ENCODE results near the gene HHAT. TPM values are rescaled to one million over a fixed set of nuclear protein-coding genes. Genes with fewer than 3 reads are reported as not detected.

The HHAT gene
- total RNA-seq, 1 experiment from 2014 or later = 3.0 TPM

DNA sequence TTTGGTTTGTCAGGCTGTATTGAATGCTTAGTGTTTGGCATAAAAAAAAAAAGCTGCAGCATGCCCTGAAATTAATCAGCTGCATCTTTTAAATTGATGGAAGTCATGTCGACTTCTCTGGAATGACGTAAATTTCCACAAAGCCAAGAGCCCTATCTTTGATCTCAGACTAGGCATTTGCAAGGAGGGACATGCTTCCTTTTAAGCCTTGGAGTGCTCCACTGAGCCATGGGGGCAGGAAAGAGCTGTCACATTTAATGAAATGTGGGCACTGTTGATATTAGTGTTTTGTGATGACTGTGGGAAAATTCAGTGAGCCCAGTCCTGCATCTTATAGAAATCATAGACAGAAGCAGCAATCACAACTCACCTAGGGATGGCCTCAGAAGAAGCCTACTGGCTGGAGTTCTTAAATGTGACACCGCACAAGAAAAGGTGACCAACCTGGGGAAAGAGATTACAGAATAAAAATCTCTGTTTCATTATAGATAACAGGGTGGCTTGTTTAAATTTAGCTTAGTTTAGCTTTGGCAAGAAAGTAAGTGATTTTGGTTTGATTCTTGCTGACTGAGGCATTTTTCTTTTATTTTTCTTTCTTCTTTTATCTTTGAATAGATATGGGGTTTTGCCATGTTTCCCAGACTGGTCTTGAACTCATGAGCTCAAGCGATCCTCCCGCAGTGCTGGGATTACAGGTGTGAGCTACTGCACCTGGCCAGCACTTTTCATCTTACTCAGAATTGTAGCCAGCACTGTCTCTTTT lies 188.2 kb downstream of the HHAT start:
- BruUV-seq (replicated peaks) = no TSS peak
- Histone ChIP-seq H3K9me3 (ENCODE audit: low read depth, low read length, poor library complexity, severe bottlenecking) (no peaks in the 10 kb centered on the region), H3K4me3 (ENCODE audit: low read depth, low read length, poor library complexity, severe bottlenecking) (no peak overlapping the region), H3K4me1 (ENCODE audit: insufficient read depth, low read length, poor library complexity, severe bottlenecking) (no peaks in the 10 kb centered on the region), H3K27me3 (replicated peaks; ENCODE audit: insufficient read depth, low read depth, low read length, poor library complexity) (peaks cover 6% of the 10 kb centered on the region), H3K27ac (ENCODE audit: low read depth, low read length, poor library complexity, severe bottlenecking) (no peak overlapping the region), H3K36me3 (ENCODE audit: insufficient read depth, low read length, poor library complexity, severe bottlenecking) (no peaks in the 10 kb centered on the region)
- ChIA-PET CTCF (no interaction called here), POLR2A (ENCODE audit: low non-redundant PET) (no interaction called here)
- TF ChIP-seq EZH2 (IDR thresholded peaks at IDR 0.05; ENCODE audit: borderline replicate concordance, low read depth, low read length, poor library complexity, severe bottlenecking) (no peak), CTCF (conservative IDR thresholded peaks at IDR 0.05; ENCODE audit: low read depth, low read length) (no peak)
- intact Hi-C loops (cut with micrococcal nuclease; ENCODE audit: unreplicated experiment) = no loop called here
- no peak for DNase-seq (ENCODE audit: low spot score)

DNA sequence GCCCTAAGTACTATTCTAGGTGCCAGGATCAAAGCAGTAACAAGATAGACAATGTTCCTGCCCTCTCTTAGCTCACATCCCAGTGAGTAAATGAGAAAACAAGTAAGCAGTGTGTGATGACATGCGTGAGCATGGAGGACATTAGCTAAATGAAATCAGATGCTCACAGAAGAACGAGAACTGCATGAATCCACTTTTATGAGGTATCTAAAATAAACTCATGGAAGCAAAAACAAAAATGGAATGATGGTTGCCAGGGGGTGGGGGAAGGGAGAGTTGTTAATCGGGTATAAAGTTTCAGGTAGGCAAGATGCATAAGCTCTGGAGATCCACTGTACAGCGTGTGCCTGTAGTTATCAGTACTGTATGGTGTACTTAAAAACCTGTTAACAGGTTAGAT lies 195.1 kb downstream of the HHAT start:
- TF ChIP-seq EZH2 (IDR thresholded peaks at IDR 0.05; ENCODE audit: borderline replicate concordance, low read depth, low read length, poor library complexity, severe bottlenecking) = no peak
- no peak for TF ChIP-seq CTCF (conservative IDR thresholded peaks at IDR 0.05; ENCODE audit: low read depth, low read length)
- Histone ChIP-seq H3K4me1 (ENCODE audit: insufficient read depth, low read length, poor library complexity, severe bottlenecking) (no peaks in the 10 kb centered on the region), H3K9me3 (ENCODE audit: low read depth, low read length, poor library complexity, severe bottlenecking) (no peaks in the 10 kb centered on the region), H3K27ac (ENCODE audit: low read depth, low read length, poor library complexity, severe bottlenecking) (no peak overlapping the region), H3K4me3 (ENCODE audit: low read depth, low read length, poor library complexity, severe bottlenecking) (no peak overlapping the region), H3K27me3 (replicated peaks; ENCODE audit: insufficient read depth, low read depth, low read length, poor library complexity) (no peaks in the 10 kb centered on the region), H3K36me3 (ENCODE audit: insufficient read depth, low read length, poor library complexity, severe bottlenecking) (no peaks in the 10 kb centered on the region)
- no TSS peak for BruUV-seq (replicated peaks)
- ChIA-PET CTCF (no interaction called here), POLR2A (ENCODE audit: low non-redundant PET) (no interaction called here)
- no peak for DNase-seq (ENCODE audit: low spot score)
- intact Hi-C loops (cut with micrococcal nuclease; ENCODE audit: unreplicated experiment) = no loop called here

- Histone ChIP-seq H3K27me3 (replicated peaks; ENCODE audit: insufficient read depth, low read depth, low read length, poor library complexity) (no peaks in the 10 kb centered on the region), H3K27ac (ENCODE audit: low read depth, low read length, poor library complexity, severe bottlenecking) (no peak overlapping the region), H3K4me3 (ENCODE audit: low read depth, low read length, poor library complexity, severe bottlenecking) (no peak overlapping the region), H3K36me3 (ENCODE audit: insufficient read depth, low read length, poor library complexity, severe bottlenecking) (no peaks in the 10 kb centered on the region), H3K4me1 (ENCODE audit: insufficient read depth, low read length, poor library complexity, severe bottlenecking) (no peaks in the 10 kb centered on the region), H3K9me3 (ENCODE audit: low read depth, low read length, poor library complexity, severe bottlenecking) (no peaks in the 10 kb centered on the region)
- POLR2A ChIA-PET (ENCODE audit: low non-redundant PET) = no interaction called here
- CTCF ChIA-PET = no interaction called here
- DNase-seq (ENCODE audit: low spot score) = no peak
- TF ChIP-seq EZH2 (IDR thresholded peaks at IDR 0.05; ENCODE audit: borderline replicate concordance, low read depth, low read length, poor library complexity, severe bottlenecking) = no peak
- no peak for TF ChIP-seq CTCF (conservative IDR thresholded peaks at IDR 0.05; ENCODE audit: low read depth, low read length)
- intact Hi-C loops (cut with micrococcal nuclease; ENCODE audit: unreplicated experiment) = no loop called here
- BruUV-seq (replicated peaks) = no TSS peak
Observed at GRCh38 chr1:210525716-210526454, 197.2 kb downstream of the HHAT start.
